ENCODE measurements around the gene UBE2R2. TPM values are rescaled to one million over a fixed set of nuclear protein-coding genes. Genes with fewer than 3 reads are reported as not detected.

UBE2R2 gene
- total and polyA plus RNA-seq, 2 donors (not counting 1 experiment from before 2014, with no cell fraction given), result 23.9 to 57.1 TPM

DNA sequence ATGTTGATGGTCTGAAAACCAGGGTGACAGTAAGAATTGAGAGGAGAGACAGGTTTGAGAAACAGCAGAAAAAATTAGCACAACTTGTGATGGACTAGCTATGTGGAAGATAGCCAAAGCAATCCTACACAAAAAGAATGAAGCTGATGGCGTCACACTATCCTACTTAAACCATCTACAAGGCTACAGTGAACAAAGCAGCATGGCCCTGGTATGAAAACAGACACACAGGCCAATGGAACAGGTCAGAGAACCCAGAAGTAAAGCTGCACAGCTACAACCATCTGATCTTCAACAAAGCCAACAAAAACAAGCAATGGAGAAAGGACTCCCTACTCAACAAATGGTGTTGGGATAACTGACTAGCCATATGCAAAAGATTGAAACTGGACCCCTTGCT is 7.5 kb upstream of the UBE2R2 start:
- no peak overlapping the region for H3K4me3 ChIP-seq (replicated peaks in 1 of 4; ENCODE audit: control extremely low read depth in 1 of 4, insufficient read depth in 1 of 4, low read depth in 3 of 4, low read length in 4 of 4)
- no peaks in the 10 kb centered on the region for H3K36me3 ChIP-seq (ENCODE audit: control insufficient read depth, insufficient read depth, low read length)
- no peak for DNase-seq (ENCODE audit: low read depth in 2 of 2)
- H3K4me2 ChIP-seq (ENCODE audit: extremely low read depth, insufficient read depth, low read length), result no peak overlapping the region
- no peaks in the 10 kb centered on the region for H4K20me1 ChIP-seq (ENCODE audit: control insufficient read depth, extremely low read depth, insufficient read depth, low read length)
- H2AFZ ChIP-seq (ENCODE audit: low read length), result no peak overlapping the region
- TF ChIP-seq EZH2 (IDR thresholded peaks at IDR 0.05; ENCODE audit: low read length, missing control alignments), result no peak
- TF ChIP-seq, protein P1, sequence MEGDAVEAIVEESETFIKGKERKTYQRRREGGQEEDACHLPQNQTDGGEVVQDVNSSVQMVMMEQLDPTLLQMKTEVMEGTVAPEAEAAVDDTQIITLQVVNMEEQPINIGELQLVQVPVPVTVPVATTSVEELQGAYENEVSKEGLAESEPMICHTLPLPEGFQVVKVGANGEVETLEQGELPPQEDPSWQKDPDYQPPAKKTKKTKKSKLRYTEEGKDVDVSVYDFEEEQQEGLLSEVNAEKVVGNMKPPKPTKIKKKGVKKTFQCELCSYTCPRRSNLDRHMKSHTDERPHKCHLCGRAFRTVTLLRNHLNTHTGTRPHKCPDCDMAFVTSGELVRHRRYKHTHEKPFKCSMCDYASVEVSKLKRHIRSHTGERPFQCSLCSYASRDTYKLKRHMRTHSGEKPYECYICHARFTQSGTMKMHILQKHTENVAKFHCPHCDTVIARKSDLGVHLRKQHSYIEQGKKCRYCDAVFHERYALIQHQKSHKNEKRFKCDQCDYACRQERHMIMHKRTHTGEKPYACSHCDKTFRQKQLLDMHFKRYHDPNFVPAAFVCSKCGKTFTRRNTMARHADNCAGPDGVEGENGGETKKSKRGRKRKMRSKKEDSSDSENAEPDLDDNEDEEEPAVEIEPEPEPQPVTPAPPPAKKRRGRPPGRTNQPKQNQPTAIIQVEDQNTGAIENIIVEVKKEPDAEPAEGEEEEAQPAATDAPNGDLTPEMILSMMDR (conservative IDR thresholded peaks at IDR 0.05 in 1 of 2, IDR thresholded peaks at IDR 0.05 in 1 of 2; ENCODE audit: low read depth in 1 of 2, low read length in 2 of 2), result no peak
- H3K27me3 ChIP-seq (ENCODE audit: control insufficient read depth, insufficient read depth, low read length), result no peaks in the 10 kb centered on the region
- no peaks in the 10 kb centered on the region for H3K9me3 ChIP-seq (ENCODE audit: control insufficient read depth, insufficient read depth, low read depth, low read length)
- H3K27ac ChIP-seq (ENCODE audit: insufficient read depth, low read length), result no peak overlapping the region
- H3K79me2 ChIP-seq (ENCODE audit: control insufficient read depth, insufficient read depth, low read length), result no peaks in the 10 kb centered on the region
- H3K4me1 ChIP-seq (ENCODE audit: control insufficient read depth, extremely low read depth, insufficient read depth, low read length), result peaks cover 4% of the 10 kb centered on the region
- H3K9ac ChIP-seq (ENCODE audit: insufficient read depth, low read length), result no peak overlapping the region

DNA sequence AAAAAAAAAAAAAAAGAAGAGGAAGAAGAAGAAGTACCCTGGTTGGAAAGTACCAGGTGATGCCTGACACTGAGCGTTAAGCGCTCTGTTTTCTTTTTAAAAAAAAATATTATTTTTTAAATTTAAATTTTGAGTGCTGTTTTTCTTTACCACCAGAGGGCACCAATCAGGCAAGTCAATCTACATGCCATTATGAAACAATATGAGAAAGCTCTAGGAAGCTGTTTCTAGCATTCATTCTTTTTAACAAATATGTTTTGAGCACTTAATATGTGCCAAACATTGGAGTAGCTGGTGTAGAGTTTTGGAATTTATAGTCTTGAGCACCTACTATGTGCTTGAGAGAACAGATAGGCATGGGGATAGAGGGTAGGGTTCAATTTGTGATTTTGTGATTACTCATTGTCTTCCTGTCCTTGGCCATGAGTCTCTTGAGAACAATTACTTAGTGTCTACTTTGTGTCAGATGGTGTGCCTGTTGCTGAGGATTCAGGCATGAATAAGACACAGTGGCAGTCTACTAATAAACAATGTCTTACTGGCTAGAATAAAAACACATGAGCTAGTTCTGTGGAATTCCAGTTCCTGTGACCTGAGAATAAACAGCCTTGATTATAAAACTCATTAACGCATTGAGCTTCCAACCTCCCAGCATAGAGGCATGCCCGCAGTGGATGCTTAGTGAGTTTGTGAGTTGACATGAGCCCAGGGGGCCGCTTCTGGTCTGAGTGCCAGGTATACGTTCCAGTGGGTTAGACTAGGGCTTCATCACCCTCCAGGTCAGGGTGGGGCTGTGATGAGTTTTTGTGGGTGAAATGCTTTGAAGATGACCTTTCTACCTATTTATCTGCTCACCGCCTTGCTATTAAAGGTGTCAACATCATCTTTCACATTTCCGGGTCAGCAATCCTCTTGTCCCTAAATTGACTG is 3.0 kb upstream of the UBE2R2 start:
- H4K20me1 ChIP-seq (ENCODE audit: control insufficient read depth, extremely low read depth, insufficient read depth, low read length), result no peaks in the 10 kb centered on the region
- peaks cover 17% of the 10 kb centered on the region for H3K79me2 ChIP-seq (ENCODE audit: control insufficient read depth, insufficient read depth, low read length)
- no peak overlapping the region for H3K4me3 ChIP-seq (replicated peaks in 1 of 4; ENCODE audit: control extremely low read depth in 1 of 4, insufficient read depth in 1 of 4, low read depth in 3 of 4, low read length in 4 of 4)
- peak; percentile 69 to 85 for DNase-seq (ENCODE audit: low read depth in 2 of 2)
- H3K9me3 ChIP-seq (ENCODE audit: control insufficient read depth, insufficient read depth, low read depth, low read length), result no peaks in the 10 kb centered on the region
- H3K4me2 ChIP-seq (ENCODE audit: extremely low read depth, insufficient read depth, low read length), result no peak overlapping the region
- no peaks in the 10 kb centered on the region for H3K36me3 ChIP-seq (ENCODE audit: control insufficient read depth, insufficient read depth, low read length)
- H3K27me3 ChIP-seq (ENCODE audit: control insufficient read depth, insufficient read depth, low read length), result no peaks in the 10 kb centered on the region
- H2AFZ ChIP-seq (ENCODE audit: low read length), result no peak overlapping the region
- H3K27ac ChIP-seq (ENCODE audit: insufficient read depth, low read length), result peak overlapping the region; percentile 28
- H3K4me1 ChIP-seq (ENCODE audit: control insufficient read depth, extremely low read depth, insufficient read depth, low read length), result peaks cover 8% of the 10 kb centered on the region
- no peak for TF ChIP-seq EZH2 (IDR thresholded peaks at IDR 0.05; ENCODE audit: low read length, missing control alignments)
- TF ChIP-seq, protein P1 (conservative IDR thresholded peaks at IDR 0.05 in 1 of 2, IDR thresholded peaks at IDR 0.05 in 1 of 2; ENCODE audit: low read depth in 1 of 2, low read length in 2 of 2), result peak; percentile 39 to 66
- no peak overlapping the region for H3K9ac ChIP-seq (ENCODE audit: insufficient read depth, low read length)

DNA sequence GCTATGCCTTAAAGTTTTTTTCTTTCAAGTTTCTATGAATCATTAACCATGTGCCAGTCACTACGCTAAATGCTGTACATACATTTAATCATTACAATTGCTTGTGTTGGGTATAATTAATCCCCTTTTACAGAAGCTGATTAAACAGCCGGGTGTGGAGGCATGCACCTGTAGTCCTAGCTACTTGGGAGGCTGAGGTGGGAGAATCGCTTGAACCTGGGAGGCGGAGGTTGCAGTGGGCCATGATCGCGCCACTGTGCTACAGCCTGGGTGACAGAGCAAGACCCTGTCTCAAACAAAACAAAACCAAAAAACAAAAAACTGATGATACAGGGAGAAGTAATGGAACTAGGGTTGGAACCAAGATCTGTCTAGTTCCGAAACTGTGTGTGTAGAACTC is 1.2 kb upstream of the UBE2R2 start:
- no peak for TF ChIP-seq EZH2 (IDR thresholded peaks at IDR 0.05; ENCODE audit: low read length, missing control alignments)
- TF ChIP-seq, protein P1 (conservative IDR thresholded peaks at IDR 0.05 in 1 of 2, IDR thresholded peaks at IDR 0.05 in 1 of 2; ENCODE audit: low read depth in 1 of 2, low read length in 2 of 2), result no peak
- Histone ChIP-seq H4K20me1 (ENCODE audit: control insufficient read depth, extremely low read depth, insufficient read depth, low read length) (peaks cover 3% of the 10 kb centered on the region), H2AFZ (ENCODE audit: low read length) (no peak overlapping the region), H3K4me3 (replicated peaks in 1 of 4; ENCODE audit: control extremely low read depth in 1 of 4, insufficient read depth in 1 of 4, low read depth in 3 of 4, low read length in 4 of 4) (peak overlapping the region in 1 of 4 experiments; percentile 11), H3K79me2 (ENCODE audit: control insufficient read depth, insufficient read depth, low read length) (peaks cover 35% of the 10 kb centered on the region), H3K4me1 (ENCODE audit: control insufficient read depth, extremely low read depth, insufficient read depth, low read length) (peaks cover 8% of the 10 kb centered on the region), H3K9ac (ENCODE audit: insufficient read depth, low read length) (no peak overlapping the region), H3K9me3 (ENCODE audit: control insufficient read depth, insufficient read depth, low read depth, low read length) (no peaks in the 10 kb centered on the region), H3K4me2 (ENCODE audit: extremely low read depth, insufficient read depth, low read length) (no peak overlapping the region), H3K36me3 (ENCODE audit: control insufficient read depth, insufficient read depth, low read length) (no peaks in the 10 kb centered on the region), H3K27ac (ENCODE audit: insufficient read depth, low read length) (peak overlapping the region; percentile 98), H3K27me3 (ENCODE audit: control insufficient read depth, insufficient read depth, low read length) (no peaks in the 10 kb centered on the region)
- DNase-seq (ENCODE audit: low read depth in 2 of 2), result no peak

All from fibroblast of lung (primary cell).